Measurements from ENCODE around the gene NMB. TPM values are rescaled to one million over a fixed set of nuclear protein-coding genes. Genes with fewer than 3 reads are reported as not detected.

NMB gene
- total and polyA plus RNA-seq, 2 experiments from 2014 or later = 18.1 to 22.0 TPM

- TF ChIP-seq ZNF462 (CRISPR knock-in tag; IDR thresholded peaks at IDR 0.05) (no peak), ZNF114 (CRISPR knock-in tag; IDR thresholded peaks at IDR 0.05) (no peak)
These were observed 10.4 kb upstream of the NMB start (continued) for GRCh38 chr15:84668221-84668982.

- Histone ChIP-seq H3K79me2 (replicated peaks; ENCODE audit: insufficient read depth) (0 out of 2 replicates have a peak, but pooled peaks cover 4% of the 10 kb centered on the region), H3K4me1 (ENCODE audit: insufficient read depth) (no peaks in the 10 kb centered on the region), H3K9me2 (ENCODE audit: insufficient read depth) (no peaks in the 10 kb centered on the region), H3K4me2 (no peak overlapping the region), H3K4me3 (no peak overlapping the region), H3K27me3 (ENCODE audit: insufficient read depth) (no peaks in the 10 kb centered on the region), H3K36me3 (ENCODE audit: insufficient read depth) (peaks cover 37% of the 10 kb centered on the region), H4K20me1 (replicated peaks; ENCODE audit: insufficient read depth) (peaks cover 9% of the 10 kb centered on the region), H3K27ac (ENCODE audit: low read depth) (peak overlapping the region; percentile 55; the same call in 1 of the 2 replicates), H3F3A (replicated peaks; ENCODE audit: low read depth) (peaks cover 8% of the 10 kb centered on the region; the same call in 1 of the 2 replicates), H2AFZ (no peak overlapping the region)
- no peak overlapping the region for H3K4me3 Mint-ChIP-seq
- ATAC-seq (no peak), DNase-seq (ENCODE audit: low spot score) (no peak)
- peak overlapping the region; percentile 29; the same call in 1 of the 2 replicates for H3K27ac Mint-ChIP-seq
- no peaks in the 10 kb centered on the region for H3K4me1 Mint-ChIP-seq
- no peaks in the 10 kb centered on the region for H3K9me3 Mint-ChIP-seq
- no peak for TF ChIP-seq EZH2phosphoT487 (IDR thresholded peaks at IDR 0.05; ENCODE audit: unreplicated experiment)
- TF ChIP-seq ZNF114 (CRISPR knock-in tag; IDR thresholded peaks at IDR 0.05) = no peak
- TF ChIP-seq CREB1 (CRISPR knock-in tag; IDR thresholded peaks at IDR 0.05; ENCODE audit: low read depth) = no peak
- H3K27me3 Mint-ChIP-seq (ENCODE audit: insufficient read depth, low read depth, poor library complexity) = no peaks in the 10 kb centered on the region
- peaks cover 44% of the 10 kb centered on the region for H3K36me3 Mint-ChIP-seq (ENCODE audit: low read depth)
These were observed 8.4 kb upstream of the NMB start for GRCh38 chr15:84666373-84666772.
